HFFc6 (cell line): ENCODE measurements around the gene CLCA1. TPM values are rescaled to one million over a fixed set of nuclear protein-coding genes. Genes with fewer than 3 reads are reported as not detected.

ENCODE experiments used
- DNase-seq: peaks from one replicate; pipeline ENCODE4 v3.0.0-alpha.2; 2018
- H3K27ac Mint-ChIP-seq: 2 replicates; pipeline ENCODE4 v1.8.0; 2020; ENCODE audit warnings: mild to moderate bottlenecking, mixed read lengths
- H3K27me3 Mint-ChIP-seq: 2 replicates; pipeline ENCODE4 v1.8.0; 2021; ENCODE audit warnings: mild to moderate bottlenecking, moderate library complexity, mixed read lengths; ENCODE audit not compliant: insufficient read depth
- H3K36me3 Mint-ChIP-seq: 2 replicates; pipeline ENCODE4 v1.8.0; 2021; ENCODE audit warnings: low read depth, mixed read lengths
- H3K4me1 Mint-ChIP-seq: 2 replicates; pipeline ENCODE4 v1.8.0; 2020; ENCODE audit warnings: low read depth, mixed read lengths
- H3K4me3 Mint-ChIP-seq: 2 replicates; pipeline ENCODE4 v1.8.0; 2020; ENCODE audit warnings: mild to moderate bottlenecking, moderate library complexity, mixed read lengths
- H3K9me3 Mint-ChIP-seq: 2 replicates; pipeline ENCODE4 v1.8.0; 2020; ENCODE audit warnings: mild to moderate bottlenecking, mixed read lengths
- total RNA-seq, 6 experiments: library from RNA; stranded (reverse); fragmentation: NEBNext Ultra II Directional; extraction: Animal tissue kit (Norgen Biotek cat#: 25700); gene quantifications; 2 replicates in 1 of 6; 3 replicates in 5 of 6; pipeline ENCODE4 v1.2.3, GENCODE V29; 2021
- TF ChIP-seq, protein P1 (sequence below): fragments of 200-600 bp; sonication (generic); IDR thresholded peaks from 2 replicates; pipeline ENCODE4 v1.5.0; 2021; ENCODE audit warnings: antibody characterized with exemption, mild to moderate bottlenecking

Gene CLCA1
- total RNA-seq, 6 experiments from 2014 or later, result not detected

DNA sequence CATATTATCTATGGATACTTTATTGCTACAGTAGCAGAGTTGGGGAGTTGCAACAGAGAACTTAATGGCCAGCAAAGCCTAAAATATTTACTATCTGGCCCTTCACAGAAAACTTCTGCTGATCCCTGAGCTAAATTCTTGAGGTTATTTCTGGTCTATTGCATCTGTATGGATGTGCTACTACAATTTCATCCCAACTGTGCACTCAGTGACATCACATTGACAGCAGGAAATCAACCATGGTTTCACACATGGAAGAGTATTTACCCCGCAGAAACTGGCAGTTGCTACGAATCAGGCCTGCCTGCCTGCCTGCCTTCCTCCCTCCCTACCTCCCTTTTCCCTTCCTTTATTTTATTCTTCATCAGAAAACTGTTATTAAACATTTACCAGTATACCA lies 32.7 kb upstream of the CLCA1 start:
- Mint-ChIP-seq H3K9me3 (no peaks in the 10 kb centered on the region), H3K27me3 (peaks cover 4% of the 10 kb centered on the region), H3K27ac (no peak overlapping the region), H3K4me1 (no peaks in the 10 kb centered on the region), H3K4me3 (no peak overlapping the region), H3K36me3 (no peaks in the 10 kb centered on the region)
- TF ChIP-seq, protein P1, sequence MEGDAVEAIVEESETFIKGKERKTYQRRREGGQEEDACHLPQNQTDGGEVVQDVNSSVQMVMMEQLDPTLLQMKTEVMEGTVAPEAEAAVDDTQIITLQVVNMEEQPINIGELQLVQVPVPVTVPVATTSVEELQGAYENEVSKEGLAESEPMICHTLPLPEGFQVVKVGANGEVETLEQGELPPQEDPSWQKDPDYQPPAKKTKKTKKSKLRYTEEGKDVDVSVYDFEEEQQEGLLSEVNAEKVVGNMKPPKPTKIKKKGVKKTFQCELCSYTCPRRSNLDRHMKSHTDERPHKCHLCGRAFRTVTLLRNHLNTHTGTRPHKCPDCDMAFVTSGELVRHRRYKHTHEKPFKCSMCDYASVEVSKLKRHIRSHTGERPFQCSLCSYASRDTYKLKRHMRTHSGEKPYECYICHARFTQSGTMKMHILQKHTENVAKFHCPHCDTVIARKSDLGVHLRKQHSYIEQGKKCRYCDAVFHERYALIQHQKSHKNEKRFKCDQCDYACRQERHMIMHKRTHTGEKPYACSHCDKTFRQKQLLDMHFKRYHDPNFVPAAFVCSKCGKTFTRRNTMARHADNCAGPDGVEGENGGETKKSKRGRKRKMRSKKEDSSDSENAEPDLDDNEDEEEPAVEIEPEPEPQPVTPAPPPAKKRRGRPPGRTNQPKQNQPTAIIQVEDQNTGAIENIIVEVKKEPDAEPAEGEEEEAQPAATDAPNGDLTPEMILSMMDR, result no peak
- DNase-seq, result no peak

DNA sequence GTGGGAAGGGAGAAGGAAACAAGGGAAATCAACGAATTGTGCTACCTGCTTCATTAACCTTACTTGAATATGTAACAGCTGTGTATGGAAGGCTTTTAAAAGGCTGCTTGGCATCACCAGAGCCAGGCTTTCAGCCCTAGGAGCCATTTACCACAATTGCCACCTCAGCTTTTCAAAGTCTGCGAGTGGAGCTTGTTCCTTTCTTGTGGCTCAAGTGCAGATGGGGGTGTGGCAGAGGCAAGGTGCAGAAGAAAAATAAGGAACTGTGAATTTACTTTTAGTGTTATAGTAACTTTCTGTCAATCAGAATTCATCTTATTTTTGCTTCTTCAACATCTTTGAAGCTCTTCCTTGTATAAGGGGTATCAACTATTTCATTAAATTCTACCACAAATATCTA lies 27.1 kb upstream of the CLCA1 start:
- H3K27me3 Mint-ChIP-seq, result peaks cover 7% of the 10 kb centered on the region

DNA sequence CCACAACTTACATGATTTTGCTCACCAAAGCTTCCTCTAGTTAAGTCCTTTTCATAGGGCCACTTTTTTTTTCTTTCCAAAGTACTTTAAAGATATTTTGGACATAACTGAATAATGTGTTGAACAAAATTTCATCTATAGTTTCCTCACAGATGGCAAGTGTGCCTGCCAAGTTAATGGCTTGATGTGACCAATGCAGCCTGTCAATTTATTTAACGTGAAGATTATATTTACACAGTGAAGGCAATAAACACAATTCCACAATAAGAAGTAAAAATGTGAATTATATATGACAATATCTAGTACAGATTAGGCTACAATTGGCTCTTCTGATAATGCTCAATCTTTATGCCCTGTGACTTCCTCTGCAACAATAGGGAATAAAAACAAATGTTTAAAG lies 26.7 kb upstream of the CLCA1 start:
- H3K9me3 Mint-ChIP-seq, result no peaks in the 10 kb centered on the region
- H3K4me1 Mint-ChIP-seq, result no peaks in the 10 kb centered on the region
- H3K27ac Mint-ChIP-seq, result no peak overlapping the region
- no peak overlapping the region for H3K4me3 Mint-ChIP-seq
- peaks cover 7% of the 10 kb centered on the region for H3K27me3 Mint-ChIP-seq
- TF ChIP-seq, protein P1, result no peak
- no peak for DNase-seq
- no peaks in the 10 kb centered on the region for H3K36me3 Mint-ChIP-seq

More for the DNA sequence above, 27.1 kb upstream of the CLCA1 start:
- Mint-ChIP-seq H3K36me3 (no peaks in the 10 kb centered on the region), H3K4me1 (no peaks in the 10 kb centered on the region), H3K4me3 (no peak overlapping the region), H3K27ac (no peak overlapping the region), H3K9me3 (no peaks in the 10 kb centered on the region)
- no peak for DNase-seq
- TF ChIP-seq, protein P1, result no peak

DNA sequence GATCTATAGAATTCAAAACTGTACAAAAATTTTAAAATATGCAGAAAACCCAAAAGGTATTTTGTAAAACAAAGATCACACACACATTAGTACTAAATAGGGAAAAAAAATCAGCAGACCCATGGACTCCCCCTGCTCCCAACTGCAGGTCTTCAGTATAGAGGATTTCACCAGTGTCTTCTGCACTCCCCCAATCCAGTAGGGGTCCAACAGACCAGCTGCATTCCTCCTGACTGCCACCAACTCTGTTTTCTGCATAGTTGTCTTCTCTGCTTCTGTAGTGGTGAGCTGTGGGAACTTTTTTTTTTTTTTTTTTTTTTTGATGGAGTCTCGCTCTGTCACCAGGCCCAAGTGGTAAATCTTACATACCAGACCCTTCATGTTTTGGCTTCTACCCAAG lies 22.8 kb upstream of the CLCA1 start:
- no peaks in the 10 kb centered on the region for H3K4me1 Mint-ChIP-seq
- H3K36me3 Mint-ChIP-seq, result no peaks in the 10 kb centered on the region
- DNase-seq, result no peak
- H3K4me3 Mint-ChIP-seq, result no peak overlapping the region
- TF ChIP-seq, protein P1, result no peak
- H3K27ac Mint-ChIP-seq, result no peak overlapping the region
- H3K9me3 Mint-ChIP-seq, result no peaks in the 10 kb centered on the region
- H3K27me3 Mint-ChIP-seq, result peaks cover 6% of the 10 kb centered on the region

DNA sequence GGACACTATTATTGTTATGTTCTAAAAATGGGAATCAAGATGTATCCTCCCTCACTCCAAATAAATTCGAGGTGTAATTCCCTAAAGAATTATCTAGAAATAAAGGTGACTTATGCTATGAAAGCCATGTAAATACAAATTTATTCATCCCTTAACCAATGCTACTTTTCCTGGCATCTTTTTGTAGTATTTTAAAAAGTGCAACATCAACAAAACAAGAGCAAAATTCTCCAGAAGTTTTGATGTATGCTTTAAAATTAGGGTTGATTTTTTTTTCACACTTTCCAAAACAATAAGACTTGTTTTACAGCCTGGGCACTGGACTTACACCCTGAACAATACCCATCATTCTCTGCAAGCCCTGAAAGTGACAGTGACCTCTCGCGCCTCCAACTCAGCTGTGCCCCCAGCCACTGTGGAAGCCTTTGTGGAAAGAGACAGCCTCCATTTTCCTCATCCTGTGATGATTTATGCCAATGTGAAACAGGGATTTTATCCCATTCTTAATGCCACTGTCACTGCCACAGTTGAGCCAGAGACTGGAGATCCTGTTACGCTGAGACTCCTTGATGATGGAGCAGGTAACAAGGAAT lies 21.4 kb upstream of the CLCA1 start:
- Mint-ChIP-seq H3K27me3 (peaks cover 6% of the 10 kb centered on the region), H3K36me3 (no peaks in the 10 kb centered on the region), H3K4me1 (no peaks in the 10 kb centered on the region), H3K9me3 (no peaks in the 10 kb centered on the region), H3K27ac (no peak overlapping the region), H3K4me3 (no peak overlapping the region)
- TF ChIP-seq, protein P1, result no peak
- DNase-seq, result no peak

DNA sequence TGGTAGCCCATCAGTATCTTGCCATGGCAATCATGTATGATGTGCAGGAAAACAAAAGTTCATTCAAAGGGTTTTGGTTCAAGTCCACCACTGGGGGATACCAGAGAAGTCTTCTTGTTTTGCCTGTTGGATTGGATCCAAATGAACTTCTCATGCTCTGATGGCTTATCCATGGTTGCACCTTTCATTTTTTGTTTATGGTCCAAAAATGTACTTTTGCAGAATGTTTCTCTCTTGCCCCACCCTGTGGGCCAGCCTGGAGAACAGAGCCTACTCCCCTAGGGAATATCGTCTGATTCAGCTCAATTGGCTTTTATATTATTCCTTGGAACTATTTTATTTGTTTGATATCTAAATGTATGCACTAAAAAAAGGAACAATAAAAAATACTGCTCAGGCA lies 20.1 kb upstream of the CLCA1 start:
- TF ChIP-seq, protein P1, result no peak
- no peaks in the 10 kb centered on the region for H3K36me3 Mint-ChIP-seq
- H3K27ac Mint-ChIP-seq, result no peak overlapping the region
- H3K4me3 Mint-ChIP-seq, result no peak overlapping the region
- H3K9me3 Mint-ChIP-seq, result no peaks in the 10 kb centered on the region
- H3K27me3 Mint-ChIP-seq, result peaks cover 9% of the 10 kb centered on the region
- DNase-seq, result no peak
- no peaks in the 10 kb centered on the region for H3K4me1 Mint-ChIP-seq
